NCI-H1694 (cell line): ENCODE data around the gene CCNB3.

ENCODE experiments used
- DNase-seq: peaks from one replicate; lab custom pipeline; 2025; lab: John Stamatoyannopoulos, UW

Gene CCNB3

DNA sequence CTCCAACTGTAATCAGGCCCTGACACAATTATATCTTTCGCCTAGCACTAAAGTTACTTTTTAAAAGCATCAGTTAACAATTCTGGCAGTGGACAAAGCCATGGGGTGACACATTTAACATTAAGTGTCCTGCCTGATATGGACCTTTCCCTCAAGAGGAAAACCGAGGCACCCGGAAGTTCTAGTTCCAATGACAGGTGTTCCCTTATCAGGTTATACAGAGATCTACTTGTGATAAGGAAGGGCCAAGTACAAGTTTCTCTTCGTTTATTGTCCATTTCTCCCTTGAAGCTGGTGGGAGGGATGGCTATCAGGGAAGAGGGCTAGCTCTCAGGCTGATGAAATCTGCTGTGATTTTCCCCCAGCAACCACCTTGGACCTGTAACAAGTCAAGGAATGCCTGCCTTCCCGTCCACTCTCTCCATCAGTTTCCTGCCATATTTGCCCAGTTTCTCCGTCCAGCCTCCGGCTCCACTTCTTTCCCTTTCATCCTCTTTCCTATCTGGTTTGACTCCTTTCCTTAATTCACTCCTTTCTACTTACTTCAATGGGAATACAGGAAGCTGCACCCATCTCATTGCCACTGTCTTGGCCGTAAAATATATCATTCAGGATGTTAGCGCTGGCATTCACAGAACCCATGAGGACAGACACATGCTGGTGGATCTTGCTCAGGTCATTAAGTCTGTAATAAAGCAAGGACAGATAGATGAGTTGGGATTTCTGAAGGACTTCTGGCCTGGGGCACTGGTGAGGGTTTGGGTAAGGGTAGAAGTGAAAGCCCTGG, 171.1 kb downstream of the CCNB3 start:
- no peak for DNase-seq

DNA sequence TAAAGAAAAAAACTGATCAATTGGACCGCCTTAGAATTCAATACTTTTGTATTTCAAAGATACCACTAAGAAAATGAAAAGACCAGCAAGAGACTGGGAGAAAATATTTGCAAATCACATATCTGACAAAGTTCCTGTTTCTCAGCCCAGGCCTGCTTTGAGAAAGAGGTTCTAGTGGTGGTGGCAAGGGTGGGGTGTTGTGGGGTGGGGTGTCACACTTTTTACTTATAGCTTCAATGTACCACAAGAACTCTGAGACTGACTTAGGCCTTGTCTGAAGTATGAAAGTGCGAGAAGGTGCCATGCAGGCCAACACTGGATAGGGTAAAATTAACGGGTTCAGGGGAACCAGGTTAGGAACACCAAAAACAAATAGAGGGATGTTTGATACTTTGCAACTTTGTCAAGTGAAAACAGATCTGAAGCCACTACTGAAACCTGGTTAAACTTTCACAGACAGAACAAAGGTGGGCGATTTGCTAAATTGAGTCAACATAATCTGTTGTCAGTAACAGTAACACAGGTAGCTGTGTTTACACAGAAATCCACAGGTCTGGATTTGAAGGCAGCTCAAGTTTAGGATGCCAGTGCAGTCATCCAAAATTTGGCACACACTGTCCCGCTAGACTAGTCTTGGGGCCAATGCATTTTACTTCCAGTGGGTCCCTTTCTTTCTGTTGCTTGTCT, 177.3 kb downstream of the CCNB3 start:
- DNase-seq, result no peak

DNA sequence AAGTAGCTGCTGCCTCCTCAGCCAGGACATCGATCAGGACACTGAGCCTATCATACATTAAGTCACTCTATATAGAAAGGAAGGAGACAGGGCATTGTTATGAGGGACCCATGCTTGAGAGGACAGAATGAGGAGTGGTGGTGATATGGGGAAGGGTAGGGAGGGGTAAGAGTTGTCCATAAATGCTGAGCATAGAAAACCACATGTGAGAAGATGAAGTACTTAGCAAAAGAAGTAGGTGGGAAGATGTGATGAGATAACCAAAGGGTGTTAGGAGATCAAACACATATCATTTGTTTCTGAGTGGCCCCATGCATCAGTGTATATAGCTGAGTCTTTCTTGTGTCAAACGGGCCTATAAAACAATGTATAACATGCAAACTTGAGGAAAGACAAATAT, 182.0 kb downstream of the CCNB3 start:
- DNase-seq, result no peak

DNA sequence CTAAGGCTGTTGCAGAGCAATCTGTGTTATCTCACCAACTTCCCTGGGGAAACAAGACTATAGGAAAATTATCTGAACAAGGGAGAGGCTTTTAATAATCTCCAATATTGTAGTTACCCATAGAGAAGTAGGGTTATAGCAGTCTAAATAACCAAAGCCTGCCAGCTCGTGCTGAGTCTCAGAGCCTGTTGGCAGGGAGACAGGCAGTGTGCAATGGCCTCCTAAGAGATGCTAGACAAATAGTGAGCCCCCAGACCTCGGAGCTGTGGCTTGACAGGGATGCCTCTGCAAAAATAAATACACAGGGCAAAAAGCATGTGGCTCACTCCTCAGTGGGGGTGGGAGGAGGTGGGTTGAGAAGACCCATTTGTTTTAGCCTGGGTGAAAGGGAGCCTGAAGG, 189.3 kb downstream of the CCNB3 start:
- no peak for DNase-seq
